ENCODE results near the gene PPP2R5C.

DNA sequence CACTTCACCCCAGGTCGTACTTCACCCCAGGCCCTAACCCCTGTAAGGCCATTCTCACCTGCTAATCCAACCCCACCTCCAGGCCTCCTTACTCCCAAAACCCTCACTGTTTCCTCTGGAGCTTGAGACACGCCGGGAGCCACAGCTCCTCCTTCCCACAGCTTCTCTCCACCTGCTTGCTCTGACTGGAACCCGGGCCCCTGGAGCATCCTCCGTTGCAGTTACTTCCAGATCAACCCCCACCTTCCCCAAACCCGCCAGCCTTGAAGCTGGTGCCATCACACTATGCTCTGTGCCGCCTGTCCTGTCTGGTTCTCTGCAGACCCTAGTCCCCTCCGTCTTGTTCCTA is 34.6 kb upstream of the PPP2R5C start:
- TF ChIP-seq POLR2A (IDR thresholded peaks at IDR 0.05; ENCODE audit: low read depth, low read length) (no peak), POLR2AphosphoS5 (IDR thresholded peaks at IDR 0.05; ENCODE audit: insufficient read depth, low read depth, low read length) (no peak), EZH2 (IDR thresholded peaks at IDR 0.05; ENCODE audit: borderline replicate concordance, low read depth, low read length, severe bottlenecking) (no peak)
- TF ChIP-seq, protein P1, sequence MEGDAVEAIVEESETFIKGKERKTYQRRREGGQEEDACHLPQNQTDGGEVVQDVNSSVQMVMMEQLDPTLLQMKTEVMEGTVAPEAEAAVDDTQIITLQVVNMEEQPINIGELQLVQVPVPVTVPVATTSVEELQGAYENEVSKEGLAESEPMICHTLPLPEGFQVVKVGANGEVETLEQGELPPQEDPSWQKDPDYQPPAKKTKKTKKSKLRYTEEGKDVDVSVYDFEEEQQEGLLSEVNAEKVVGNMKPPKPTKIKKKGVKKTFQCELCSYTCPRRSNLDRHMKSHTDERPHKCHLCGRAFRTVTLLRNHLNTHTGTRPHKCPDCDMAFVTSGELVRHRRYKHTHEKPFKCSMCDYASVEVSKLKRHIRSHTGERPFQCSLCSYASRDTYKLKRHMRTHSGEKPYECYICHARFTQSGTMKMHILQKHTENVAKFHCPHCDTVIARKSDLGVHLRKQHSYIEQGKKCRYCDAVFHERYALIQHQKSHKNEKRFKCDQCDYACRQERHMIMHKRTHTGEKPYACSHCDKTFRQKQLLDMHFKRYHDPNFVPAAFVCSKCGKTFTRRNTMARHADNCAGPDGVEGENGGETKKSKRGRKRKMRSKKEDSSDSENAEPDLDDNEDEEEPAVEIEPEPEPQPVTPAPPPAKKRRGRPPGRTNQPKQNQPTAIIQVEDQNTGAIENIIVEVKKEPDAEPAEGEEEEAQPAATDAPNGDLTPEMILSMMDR (IDR thresholded peaks at IDR 0.05; ENCODE audit: extremely low read depth in 1 of 2, insufficient read depth in 1 of 2, low read depth in 1 of 2, low read length in 2 of 2): no peak
